HG03457 (cell line): ENCODE results near the gene CATSPERZ.
"Not testable (repeated sequence)": the region's sequence is repeated elsewhere in the genome, so short reads cannot be mapped to it uniquely, and the experiment has no call there.

Experiments
- ATAC-seq: cut with Tn5 transposase; IDR thresholded peaks from one replicate; pipeline ENCODE4 v1.9.1; 2021; ENCODE audit warnings: moderate number of reproducible peaks; ENCODE audit not compliant: unreplicated experiment

CATSPERZ gene

DNA sequence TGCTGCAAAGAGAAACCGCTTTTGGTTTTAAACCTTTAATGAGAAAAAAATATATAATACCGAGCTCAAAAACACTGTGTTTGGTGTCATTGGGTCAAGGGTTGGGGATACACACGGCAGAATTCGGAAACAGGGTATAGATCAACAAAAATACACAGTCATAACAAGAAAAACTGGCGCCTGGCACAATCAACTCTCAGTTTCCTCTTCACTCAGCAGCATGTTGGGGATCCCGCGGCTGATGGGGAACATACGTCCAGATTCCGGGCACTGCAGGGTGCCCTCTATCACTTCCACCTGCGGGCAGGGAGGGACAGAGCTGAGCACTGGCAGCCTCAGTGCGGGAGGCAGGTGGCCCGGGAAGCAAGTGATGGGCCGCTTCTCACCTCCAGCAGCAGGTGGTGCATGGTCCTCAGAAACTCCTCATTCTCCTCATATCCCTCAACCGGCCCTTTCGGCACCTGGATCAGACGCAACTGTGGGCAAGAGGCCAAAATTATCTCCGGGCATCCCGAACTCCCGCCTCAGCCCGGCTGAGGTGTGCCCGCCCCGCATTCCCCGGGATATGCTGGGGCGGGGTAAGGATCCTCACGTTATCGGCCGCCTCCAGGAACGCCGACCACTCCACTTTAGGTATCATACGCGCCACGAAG, 16.6 kb downstream of the CATSPERZ start:
- peak; percentile 1 for ATAC-seq

DNA sequence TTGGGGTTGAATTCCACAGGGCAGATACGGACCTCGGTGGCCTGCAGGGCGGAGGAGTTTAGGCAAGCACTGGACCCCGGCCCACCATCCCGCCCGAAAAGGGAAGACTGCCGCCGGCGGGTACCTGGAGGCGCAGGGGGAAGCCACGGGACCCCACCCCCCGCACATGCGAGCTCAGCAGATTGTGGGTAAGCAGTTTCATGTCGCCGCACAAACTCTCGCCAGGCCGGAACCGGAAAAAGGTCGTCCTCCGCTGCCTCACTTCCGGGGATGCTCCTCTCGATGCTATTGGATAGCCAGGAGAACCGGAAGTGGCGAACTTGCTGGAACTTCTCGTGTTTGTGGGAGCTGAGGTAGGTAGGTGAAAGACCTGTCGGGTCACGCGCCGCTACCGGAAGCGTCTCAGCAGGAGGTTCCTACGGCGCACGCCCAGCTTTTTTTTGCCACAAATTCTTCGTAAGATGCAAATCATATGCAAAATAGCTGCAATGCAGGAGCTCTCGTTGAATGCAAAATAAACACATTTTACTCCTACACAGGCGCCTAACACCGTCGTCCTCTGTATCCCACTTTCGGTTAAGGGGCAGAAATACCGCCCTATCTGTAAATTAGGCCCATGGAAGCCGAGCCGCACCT, 17.3 kb downstream of the CATSPERZ start, which contains the start of gene TRMT112:
TRMT112 (minus strand) TSS at position 235 of the 636 bp plus-strand sequence; CDS start at position 202, 33 bp downstream.
- ATAC-seq = peak; percentile 34

- ATAC-seq = peak; percentile 46
Measured at GRCh38 chr11:64317961-64318765, 18.0 kb downstream of the CATSPERZ start, which contains the start of gene PRDX5. PRDX5 (plus strand) TSS chr11:64318121; CDS start chr11:64318216, 95 bp downstream.

- no peak for ATAC-seq
Measured at GRCh38 chr11:64318766-64319761, 18.9 kb downstream of the CATSPERZ start.

- ATAC-seq = no peak
Measured at GRCh38 chr11:64320556-64320955, 20.4 kb downstream of the CATSPERZ start.

GRCh38 chr11:64321026-64321425, 20.9 kb downstream of the CATSPERZ start:
- ATAC-seq = no peak

GRCh38 chr11:64321533-64321932, 21.4 kb downstream of the CATSPERZ start:
- ATAC-seq = no peak

- no peak for ATAC-seq
Measured at GRCh38 chr11:64322925-64323260, 22.7 kb downstream of the CATSPERZ start.

GRCh38 chr11:64323373-64323772, 23.2 kb downstream of the CATSPERZ start:
- no peak for ATAC-seq

GRCh38 chr11:64323984-64324383, 23.8 kb downstream of the CATSPERZ start:
- ATAC-seq = not testable (repeated sequence)

DNA sequence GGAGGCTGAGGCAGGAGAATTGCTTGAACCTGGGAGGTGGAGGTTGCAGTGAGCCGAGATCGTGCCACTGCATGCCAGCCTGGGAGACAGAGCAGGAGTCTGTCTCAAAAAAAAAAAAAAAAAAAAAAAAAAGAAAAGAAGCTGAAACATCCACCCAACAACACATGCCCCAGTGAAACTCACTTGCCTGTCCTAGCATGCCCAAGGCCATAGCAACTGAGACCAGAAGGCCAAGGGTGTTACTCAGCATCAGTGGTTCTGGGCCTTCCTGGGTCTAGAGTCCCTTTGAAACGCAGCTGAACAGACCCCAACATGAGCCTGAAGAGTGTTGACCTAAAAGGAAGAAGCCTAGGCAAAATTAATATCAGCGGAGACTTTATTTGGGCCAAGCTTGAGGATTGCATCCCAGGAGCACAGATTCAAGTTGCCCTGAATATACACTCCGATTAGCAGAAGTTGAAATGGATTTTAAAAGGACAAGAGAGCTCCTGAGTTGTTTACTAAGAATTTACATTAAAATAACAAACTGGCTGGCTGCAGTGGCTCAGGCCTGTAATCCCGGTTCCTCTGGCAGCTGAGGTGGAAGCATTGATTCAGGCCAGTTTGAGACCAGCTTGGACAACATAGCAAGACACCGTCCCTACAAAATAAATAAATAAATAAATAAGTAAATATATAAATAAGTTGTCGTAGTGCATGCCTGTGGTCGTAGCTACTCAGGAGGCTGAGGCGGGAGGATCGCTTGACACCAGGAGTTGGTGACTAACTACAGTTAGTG, 24.7 kb downstream of the CATSPERZ start:
- no peak for ATAC-seq

- no peak for ATAC-seq
Measured at GRCh38 chr11:64327375-64327774, 27.2 kb downstream of the CATSPERZ start.

- no peak for ATAC-seq
Measured at GRCh38 chr11:64327993-64328392, 27.8 kb downstream of the CATSPERZ start.

DNA sequence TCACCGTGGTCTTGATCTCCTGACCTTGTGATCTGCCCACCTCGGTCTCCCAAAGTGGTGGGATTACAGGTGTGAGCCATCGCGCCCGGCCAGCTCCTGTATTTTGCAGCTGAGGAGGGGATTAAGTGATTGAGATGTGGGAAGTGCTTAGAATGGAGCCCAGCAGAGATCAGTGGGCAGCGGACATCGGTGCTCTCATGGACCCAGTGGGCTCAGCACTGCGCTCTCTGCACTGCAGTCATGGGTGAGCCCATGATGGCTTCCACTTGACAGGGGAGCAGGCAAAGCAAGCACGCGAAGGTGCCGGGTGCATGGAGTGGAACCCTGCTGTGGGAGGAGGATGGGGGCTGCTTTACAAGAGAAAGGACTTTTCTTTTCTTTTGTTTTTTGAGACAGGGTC, 30.7 kb downstream of the CATSPERZ start:
- ATAC-seq = no peak

- no peak for ATAC-seq
Measured at GRCh38 chr11:64331569-64332371, 31.6 kb downstream of the CATSPERZ start.

DNA sequence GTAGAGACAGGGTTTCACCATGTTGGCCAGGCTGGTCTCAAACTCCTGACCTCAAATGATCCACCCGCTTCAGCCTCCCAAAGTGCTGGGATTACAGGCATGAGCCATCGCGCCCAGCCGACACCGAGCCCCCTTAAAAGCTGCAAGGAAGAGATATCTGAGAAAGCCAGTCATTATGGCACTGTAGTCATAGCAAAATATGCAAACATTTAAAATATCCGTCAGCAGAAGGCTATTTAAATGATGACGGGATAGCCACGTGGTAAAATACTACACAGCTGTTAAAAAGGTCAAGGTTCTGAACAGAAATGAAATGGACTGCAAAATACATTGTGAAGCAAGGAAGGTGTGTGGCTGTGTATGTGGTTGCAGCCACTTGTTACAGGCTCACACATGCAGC, 33.4 kb downstream of the CATSPERZ start:
- no peak for ATAC-seq

DNA sequence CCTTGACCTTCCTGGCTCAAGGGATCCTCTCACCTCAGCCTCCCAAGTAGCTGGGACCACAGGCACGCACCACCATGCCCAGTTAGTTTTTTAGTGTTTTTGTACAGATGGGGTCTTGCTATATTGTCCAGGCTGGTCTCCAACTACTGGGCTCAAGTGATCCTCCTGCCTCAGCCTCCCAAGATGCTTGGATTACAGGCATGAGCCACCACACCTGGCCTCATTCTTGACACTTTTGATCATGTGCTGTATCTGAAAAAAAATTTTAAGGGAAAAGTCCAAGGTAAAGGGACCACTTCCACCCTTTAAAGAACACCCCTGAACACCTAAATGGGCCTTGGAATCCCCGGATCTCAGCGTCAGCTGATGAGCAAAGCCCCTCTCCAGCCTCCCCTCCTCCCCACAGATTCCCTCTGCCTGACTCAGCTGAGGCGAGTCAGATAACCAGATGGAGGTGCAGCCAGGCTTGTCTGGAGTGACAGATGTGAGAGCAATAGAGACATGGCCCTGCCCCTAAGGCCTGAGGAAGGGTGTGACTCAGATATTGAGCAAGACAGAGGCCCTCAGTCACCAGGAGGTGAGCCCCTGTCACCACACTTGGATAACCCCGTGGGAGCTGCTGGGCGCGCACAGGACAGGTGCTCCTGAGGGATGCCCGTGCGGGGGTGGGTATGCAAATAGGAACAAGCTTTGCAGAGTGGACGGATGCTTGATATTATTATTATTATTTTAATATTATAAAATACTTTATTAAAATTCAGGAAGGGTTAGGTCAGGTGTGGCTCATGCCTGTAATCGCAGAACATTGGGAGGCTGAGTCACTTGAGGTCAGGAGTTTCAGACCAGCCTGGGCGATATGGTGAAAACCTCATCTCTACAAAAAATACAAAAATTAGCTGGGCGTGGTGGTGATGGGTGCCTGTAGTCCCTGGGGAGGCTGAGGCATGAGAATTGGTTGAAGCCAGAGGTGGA, 34.9 kb downstream of the CATSPERZ start:
- ATAC-seq = peak; percentile 52
